GM21360 (cell line): ENCODE results near the gene MBNL1.

ENCODE experiments used
- ATAC-seq: cut with Tn5 transposase; IDR thresholded peaks from one replicate; pipeline ENCODE4 v1.9.1; 2021; ENCODE audit warnings: mild to moderate bottlenecking, moderate library complexity; ENCODE audit not compliant: unreplicated experiment

The MBNL1 gene, protein sequence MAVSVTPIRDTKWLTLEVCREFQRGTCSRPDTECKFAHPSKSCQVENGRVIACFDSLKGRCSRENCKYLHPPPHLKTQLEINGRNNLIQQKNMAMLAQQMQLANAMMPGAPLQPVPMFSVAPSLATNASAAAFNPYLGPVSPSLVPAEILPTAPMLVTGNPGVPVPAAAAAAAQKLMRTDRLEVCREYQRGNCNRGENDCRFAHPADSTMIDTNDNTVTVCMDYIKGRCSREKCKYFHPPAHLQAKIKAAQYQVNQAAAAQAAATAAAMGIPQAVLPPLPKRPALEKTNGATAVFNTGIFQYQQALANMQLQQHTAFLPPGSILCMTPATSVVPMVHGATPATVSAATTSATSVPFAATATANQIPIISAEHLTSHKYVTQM

DNA sequence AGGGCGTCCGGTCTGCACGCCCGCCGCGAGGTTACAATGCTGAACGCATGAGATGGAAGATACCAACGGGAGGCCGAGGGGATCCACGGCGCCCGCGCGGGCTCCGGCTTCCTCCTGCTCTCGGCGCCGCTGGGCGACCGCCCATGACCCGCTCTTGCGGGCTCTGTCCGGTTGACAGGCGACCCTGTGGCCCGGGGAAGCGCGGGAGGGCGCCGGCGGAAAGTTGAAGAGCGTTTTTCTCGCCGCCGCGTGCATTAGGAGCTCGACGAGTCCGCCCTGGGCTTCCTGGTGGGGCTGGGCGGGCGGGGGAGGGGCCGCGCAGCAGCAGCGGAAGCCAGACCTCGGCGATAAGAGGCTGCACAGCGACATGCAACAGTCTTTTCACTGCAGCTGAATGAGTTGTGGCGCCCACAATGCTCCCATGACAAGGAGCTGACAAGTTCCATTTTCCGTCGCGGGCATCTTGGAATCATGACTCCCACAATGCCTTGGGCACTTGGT lies at the start of gene MBNL1:
Gene MBNL1, plus strand, starts transcription at position 375 of the 501 bp plus-strand sequence. CDS start 31,265 bp downstream, outside the sequence.
- peak; percentile 41 for ATAC-seq

DNA sequence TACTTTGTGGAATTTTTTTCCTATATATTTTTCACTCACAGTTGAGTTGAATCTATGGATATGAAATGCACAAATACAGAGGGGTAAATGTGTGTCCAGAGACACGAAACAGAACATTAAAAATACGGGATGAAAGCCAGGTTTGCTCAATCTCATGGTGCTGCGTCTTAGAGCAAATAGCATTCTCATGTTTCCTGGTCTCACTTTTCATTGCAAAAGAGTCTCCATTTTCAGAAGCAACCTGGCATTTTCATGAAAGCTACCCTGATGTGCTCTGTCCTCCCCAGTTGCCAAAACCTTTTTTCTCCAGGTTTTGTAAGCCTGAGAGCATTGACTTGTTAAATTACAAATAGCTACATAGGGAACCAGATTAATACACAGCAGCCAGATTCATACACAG lies 49.5 kb upstream of the MBNL1 start:
- no peak for ATAC-seq

DNA sequence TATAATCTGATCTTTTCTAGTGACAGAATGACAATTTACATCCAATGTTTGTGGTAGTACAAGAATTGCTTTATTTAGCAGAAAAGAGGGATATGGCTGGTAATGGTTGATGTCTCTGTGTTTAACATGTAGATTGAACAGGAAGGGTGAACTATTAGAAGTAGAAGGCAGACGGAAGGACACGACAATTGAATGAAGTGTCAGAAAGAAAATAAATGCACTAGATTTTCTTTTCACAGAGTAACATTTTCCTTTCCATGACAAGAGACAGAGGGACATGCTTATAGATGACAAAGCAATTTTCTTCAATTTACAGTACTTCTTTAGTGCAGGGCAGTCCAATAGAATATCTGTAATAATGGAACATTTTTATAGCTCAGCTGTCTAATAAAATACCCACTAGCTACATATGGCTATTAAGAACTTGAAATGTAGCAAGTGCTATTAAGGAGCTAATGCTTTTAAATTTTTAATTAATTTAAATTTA lies 48.9 kb upstream of the MBNL1 start:
- no peak for ATAC-seq

DNA sequence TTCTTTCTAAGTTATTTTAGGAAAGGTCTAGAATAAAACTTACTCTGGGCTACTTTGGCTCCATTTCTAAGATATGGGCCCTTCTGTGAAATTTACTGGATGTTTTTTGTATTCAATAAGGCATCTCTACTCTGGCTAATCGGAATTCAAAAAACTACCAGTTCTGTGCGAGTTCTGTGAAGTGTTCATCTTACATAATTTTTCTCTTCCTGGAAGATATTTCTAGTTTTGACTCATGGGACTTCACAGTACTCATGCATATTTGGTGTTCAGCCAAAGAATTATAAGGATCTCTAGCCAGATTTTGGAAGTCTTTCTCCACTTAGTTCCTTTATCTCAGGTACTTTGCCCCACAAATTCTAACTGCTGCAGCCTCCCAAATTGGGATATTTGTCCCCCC lies 46.4 kb upstream of the MBNL1 start:
- ATAC-seq: peak; percentile 54

DNA sequence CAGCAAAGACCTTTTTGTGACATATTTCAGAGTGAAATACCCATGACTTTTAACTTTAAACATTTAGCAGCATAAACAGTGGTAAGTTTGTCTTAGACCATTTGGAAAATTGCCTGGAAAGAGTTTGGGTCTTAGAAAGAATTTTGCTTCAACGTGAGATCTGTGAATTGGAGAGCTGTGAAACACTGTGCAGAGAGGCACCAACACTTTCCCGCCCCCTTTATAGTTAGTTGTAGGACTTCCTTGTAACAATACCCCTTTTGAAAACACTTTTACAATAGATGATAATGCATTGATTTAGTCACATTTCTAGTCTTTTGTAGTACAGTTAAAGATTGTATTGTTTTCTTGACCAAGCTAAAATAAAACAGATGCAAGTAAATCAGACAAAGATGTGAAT lies 43.5 kb upstream of the MBNL1 start:
- no peak for ATAC-seq

DNA sequence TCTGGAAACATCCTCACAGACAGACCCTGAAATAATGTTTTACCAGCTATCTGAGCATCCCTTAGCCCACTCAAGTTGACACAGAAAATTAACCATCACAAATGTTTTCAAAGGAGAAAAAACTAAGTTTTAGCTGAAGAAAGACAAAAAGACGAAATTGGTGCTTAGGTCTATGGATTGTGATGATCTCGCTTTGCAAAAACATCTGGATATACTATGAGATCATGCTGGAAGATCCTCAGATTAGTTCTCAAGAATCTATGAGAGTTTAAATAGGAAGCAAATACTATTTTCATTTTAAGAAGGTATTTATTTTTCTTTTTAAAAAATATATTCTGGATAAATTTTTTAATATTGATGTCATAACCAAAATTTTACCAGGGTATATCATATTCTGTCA lies 42.6 kb upstream of the MBNL1 start:
- ATAC-seq: no peak

DNA sequence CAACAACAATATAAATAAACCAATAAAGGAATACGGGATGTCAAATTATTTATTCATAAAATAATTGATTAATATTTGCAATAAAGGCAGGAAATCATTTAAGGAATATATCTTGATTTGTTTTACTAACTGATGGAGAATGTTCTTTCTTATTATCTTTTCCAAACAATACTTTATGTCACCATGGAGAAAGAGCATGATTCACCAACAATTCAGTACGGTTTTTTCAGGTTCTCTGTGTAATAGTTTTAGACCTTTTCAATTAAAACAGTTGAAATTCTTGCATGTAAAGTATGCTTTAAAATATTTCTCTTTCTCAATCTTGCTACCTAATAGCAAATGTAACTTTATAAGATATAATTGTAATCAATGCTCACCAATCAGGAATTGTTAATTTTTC lies 41.7 kb upstream of the MBNL1 start:
- no peak for ATAC-seq

DNA sequence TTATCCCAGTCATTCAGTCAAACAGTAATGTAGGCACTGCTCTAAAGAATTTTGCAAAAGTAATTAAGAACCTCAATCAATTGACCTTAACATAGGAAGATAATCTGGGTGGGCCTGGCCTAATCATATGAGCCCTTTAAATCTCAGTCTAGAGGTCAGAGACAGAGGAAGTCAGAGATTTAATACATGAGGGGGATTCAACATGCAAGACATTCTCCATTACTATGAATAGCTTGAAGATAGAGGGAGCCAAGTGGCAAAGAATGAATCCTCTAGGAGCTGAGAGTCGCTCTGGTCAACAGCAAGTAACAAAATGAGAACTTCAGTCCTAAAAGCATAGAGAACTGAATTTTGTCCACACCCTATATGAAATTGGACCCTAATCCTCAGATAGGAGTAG lies 39.0 kb upstream of the MBNL1 start:
- no peak for ATAC-seq

DNA sequence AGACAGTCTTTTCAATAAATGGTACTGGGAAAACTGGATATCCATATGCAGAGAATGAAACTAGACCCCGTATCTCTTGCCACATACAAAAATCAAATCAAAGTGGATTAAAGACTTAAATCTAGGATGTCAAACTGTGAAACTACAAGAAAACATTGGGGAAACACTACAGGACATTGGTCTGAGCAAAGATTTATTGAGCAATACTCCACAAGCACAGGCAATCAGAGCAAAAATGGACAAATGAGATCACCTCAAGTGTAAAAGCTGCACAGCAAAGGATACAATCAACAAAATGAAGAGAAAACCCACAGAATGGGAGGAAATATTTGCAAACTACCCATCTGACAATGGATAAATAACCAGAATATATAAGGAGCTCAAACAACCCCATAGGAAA lies 38.4 kb upstream of the MBNL1 start:
- no peak for ATAC-seq

DNA sequence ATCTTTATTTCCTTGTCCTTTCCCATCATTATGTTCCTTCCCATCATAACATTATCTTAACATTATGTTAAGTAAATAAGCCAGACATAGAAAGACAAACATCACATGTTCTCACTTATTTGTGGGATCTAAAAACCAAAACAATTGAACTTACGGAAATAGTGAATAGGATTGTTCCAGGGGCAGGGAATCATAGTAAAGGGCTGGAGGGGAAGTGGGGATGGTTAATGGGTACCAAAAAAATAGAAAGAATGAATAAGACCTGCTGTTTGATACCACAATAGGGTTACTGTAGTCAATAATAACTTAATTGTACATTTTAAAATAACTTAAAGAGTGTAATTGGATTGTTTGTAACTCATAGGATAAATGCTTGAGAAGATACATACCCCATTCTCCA lies 36.7 kb upstream of the MBNL1 start:
- no peak for ATAC-seq

DNA sequence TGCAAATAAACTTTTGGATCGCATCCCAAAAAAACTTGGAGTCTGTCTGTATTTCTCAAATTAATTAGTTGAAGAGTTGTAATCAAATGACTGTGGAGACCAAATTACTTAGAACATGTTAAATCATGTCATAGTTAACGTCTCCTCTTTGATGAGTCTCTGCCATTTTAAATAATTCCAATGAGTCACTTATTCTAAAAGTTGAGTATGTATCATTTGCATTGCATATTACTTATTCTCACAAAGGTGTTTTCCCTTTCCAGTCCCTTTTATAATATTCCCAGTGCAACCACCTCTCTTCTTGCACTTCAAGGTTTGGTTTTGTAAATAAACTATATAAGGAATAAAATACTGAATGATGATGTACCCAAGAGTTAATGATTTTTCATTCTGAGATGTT lies 36.0 kb upstream of the MBNL1 start:
- ATAC-seq: no peak

DNA sequence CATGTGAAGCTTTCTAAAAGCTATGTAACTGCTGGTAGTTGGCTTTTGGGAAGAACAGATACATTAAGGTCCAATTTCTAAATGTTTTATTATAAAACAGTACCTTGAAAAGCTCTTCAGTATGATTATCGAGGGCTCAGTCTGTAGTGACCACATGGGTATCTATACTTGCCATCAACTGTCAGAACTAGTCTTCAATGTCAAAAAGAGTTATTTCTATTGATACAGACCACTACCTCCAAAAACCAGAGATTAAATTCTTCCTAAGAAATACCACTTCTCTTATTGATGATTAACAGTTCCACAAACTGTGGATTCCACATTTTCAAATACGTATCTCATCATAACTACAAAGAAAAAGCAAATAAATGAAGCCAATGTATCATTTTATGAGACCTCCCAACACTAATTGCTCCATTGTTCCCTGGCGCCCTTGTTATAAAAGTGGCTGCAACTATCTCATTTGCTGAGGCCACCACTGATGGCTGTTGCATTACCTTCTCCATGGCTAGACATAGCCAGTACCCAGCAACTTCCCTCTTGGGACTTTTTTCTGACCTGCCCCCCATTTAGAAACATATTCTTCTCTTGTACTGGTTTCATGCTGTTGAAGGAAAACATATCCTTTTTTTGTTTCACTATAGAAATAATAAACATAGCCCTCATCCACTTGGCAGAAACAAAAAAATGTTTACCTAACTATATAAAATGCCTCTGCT lies 33.9 kb upstream of the MBNL1 start:
- ATAC-seq: no peak

DNA sequence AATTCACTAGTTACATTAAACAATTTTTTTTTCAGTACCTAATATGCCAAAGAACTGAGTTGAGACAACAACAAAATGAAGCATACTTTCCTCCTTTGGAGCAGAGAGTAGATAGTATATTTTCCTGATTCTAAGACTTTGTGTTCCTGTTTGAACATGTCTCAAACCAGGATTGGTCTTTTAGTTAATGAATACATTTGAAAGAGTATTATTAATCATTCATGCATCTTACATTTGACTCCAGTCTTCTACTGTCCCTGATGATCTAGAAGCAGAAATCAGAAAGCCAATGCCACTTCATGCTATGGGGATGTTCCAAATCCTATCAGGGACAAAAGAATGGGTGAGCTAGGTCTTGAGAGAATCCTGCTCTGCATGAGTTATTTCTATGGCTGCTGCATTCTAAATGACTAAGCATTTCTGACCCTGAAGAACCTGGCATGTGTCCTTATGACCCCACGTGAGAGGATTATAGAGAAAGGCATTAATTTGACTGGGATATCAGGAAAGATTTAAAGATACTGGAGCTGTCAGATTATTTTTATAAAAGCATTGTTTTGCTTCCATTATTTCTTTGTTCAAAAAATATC lies 32.9 kb upstream of the MBNL1 start:
- no peak for ATAC-seq

DNA sequence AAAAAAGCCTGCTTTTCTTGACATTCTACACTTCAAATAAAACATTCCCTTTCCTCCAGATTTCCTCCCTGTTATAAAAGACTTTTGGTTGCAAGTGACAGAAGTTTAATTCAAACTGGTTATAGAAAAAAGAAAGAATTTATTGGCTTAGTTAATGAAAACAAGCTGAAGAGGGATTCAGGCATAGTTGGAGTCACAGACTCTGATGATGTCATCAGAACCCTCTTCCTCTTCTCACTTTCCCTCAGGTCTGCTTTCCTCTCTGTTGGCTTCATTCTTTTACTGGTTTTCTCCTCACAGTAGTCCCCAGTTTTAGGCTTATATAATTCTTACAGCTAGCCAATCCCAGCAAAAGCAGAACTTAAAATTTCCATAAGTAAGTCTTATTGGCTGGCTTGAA lies 32.0 kb upstream of the MBNL1 start:
- ATAC-seq: peak; percentile 51

DNA sequence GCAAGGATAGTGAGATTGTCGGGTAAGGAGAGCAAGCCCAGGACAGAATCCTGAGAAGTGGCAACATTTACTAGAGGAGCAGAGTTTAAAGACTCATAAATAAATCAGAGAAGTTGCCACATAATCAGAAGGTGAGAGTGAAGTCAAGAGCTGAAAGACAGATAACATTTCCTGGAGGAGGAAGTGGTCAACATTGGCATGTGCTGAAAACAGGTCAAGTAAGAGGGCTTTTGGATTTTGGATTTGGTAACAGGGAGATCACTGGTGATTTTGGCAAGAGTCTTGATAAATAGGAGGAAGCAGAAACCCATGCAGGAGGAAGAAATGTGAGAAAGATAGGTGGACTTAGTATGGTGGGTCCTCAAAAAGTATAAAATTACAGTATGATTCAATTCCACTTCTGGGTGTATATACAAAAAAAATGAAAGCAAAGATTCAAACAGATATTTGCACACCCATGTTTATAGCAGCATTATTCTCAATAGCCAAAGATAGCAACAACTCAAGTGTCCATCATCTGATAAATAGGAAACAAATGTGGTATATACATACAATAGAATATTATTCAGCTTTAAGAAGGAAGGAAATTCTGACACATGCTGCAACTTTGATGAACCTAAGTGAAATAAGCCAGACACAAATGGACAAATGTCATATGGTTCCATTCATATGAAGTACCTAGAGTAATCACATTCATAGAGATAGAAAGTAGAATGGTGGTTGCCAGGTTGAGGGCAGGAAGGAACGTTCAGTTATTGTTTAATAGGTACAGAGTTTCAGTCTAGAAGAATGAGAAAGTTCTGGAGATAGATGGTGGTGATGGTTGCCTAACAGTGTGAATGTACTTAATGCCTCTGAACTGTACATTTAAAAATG lies 27.3 kb upstream of the MBNL1 start:
- no peak for ATAC-seq

DNA sequence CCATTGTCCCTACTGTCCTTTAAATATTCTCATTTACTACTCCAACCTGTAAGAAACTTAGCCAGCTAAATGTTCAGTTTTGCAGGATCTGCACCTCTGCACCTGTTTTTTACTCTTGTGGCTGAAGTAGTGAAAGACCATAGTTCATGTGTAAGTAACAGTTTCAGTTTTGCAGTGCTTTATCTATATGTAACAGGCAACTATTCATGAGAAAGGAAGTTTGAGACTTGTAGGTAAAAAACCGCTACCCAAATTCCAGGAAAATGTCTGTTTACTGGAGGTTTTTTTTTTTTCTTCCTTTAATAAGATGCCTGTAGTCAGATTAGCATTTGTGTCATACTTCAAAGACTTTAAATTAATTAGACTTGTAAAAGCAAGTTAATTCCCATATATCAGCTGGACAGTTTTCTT lies 25.4 kb upstream of the MBNL1 start:
- peak; percentile 66 for ATAC-seq

DNA sequence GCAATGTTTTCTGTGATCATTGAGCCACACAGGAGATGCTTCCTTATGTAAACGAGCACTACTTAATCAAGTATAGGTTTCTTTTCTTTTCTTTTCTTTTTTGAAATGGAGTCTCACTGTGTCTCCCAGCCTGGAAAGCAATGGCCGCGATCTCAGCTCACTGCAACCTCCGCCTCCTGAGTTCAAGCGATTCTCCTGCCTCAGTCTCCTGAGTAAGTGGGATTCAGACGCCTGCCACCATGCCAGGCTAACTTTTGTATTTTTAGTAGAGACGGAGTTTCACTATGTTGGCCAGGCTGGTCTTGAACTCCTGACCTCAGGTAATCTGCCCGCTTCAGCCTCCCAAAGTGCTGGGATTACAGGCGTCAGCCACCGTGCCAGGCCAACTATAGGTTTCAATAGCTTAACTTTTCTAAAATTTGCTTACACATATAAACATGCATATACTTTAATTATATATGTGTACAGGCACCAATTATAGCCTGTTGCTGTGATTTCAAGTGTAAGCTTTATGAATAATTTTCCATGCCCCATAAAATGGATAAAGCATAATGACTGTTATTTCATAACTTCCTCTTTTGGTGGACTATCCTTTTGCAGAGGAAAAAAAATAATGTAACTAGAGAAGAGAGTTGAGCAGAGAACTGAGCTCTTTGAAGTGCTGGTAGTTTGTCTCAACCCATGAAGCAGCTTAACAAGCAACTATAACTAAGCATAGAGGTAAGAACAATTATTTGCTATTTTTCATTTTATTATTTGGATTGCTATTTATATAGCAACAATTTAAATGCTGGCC lies 24.8 kb upstream of the MBNL1 start:
- ATAC-seq: no peak

DNA sequence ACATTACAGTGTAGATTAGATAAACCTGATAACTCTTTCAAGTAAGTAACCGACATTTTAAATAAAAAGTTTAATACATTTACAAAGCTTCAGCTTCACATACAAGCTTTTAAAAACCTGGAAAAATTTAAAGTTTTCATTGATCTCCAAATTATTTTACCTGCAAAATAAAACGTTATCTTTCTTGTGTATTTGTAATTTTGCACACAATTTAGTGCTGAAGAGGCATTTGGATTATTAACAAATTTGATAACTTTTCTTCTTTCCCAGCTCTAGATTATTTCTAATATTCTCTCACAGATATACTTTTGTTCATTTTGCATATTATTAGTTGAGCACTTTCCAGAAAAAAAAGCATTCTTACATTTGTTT lies 24.2 kb upstream of the MBNL1 start:
- no peak for ATAC-seq

DNA sequence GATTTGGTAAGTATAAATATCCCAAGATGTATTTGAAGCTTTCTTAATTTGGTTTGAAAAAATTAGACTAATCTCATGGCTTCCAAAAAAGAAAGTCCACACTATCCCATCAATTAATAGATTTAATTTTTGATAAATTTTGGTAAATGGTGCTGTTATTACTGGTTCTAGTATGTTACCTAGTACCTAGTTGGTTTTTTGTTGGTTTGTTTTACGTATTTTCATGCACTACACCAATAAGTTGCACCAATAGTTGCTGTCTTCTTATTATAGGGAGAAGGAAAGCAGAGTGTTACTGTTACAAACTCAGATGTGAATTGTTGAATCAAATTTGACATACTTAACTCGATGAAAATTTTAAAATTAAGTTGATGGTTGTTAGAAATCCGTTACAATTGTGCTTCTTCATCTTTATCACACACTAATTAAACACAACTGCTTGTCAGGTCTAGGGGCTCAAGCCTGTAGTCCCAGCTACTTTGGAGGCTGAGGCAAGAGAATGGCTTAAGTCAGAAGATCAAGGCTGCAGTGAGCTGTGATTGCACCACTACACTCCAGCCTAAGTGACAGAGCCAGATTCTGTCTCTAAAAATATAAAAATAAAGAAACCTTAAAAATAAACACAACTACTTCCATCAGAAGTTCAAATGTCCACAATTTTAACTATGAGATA lies 23.1 kb upstream of the MBNL1 start:
- ATAC-seq: no peak
